ENCODE results near the gene DLGAP1. TPM values are rescaled to one million over a fixed set of nuclear protein-coding genes. Genes with fewer than 3 reads are reported as not detected.
"Not testable (repeated sequence)": the region's sequence is repeated elsewhere in the genome, so short reads cannot be mapped to it uniquely, and the experiment has no call there.

DLGAP1 gene
- total RNA-seq, 1 experiment from 2014 or later, result 17.3 TPM

DNA sequence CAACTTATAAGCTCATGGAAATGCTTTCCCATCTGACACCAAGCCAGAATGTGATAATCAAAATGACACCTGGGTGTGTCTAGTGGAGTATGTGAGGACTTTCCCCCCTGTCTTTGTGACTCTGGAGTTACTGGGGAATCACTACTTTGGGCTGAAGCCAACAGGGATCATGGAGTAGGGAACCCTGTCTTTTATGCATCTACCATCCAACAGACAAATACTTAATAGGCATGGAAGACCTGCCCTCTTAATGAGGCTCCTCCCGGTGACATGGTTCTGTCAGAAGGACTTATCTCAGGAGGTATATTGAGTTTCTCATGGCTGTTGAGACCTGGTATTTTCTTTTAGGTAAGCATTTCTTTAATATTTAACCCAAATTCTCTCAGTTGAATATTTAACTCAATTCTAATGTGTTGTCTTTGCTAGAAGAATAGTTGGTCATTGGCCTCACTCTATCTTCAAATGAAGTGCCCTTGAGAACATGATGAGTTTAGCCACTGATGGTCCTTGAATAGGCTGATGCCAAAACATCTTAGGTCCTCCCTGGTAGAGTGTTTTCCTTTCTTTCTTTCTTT, 963.0 kb downstream of the DLGAP1 start:
- in situ Hi-C loops (cut with HindIII; ENCODE audit: low sequenced_read_pairs), result loop anchor here (10.0 kb wide), 1 partner anchor 93 kb away; no protein-coding TSS in a partner anchor
- DNase-seq (ENCODE audit: low spot score), result no peak

DNA sequence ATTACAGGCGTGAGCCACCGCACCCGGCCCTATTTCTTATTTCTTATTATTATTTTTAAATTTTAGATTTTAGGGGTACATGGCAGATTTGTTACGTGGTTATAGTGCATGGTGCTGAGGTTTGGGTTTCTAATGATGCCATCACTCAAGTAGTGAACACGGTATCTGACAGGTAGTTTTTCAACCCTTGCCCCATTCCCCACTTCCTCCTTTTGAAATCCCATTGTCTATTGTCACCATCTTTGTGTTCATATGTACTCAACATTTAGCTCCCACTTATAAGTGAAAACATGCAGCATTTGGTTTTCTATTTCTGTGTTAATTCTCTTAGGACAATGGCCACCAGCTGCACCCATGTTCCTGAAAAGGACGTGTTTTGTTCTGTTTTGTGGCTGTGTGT, 965.6 kb downstream of the DLGAP1 start:
- DNase-seq (ENCODE audit: low spot score), result no peak
- in situ Hi-C loops (cut with HindIII; ENCODE audit: low sequenced_read_pairs), result no loop called here

DNA sequence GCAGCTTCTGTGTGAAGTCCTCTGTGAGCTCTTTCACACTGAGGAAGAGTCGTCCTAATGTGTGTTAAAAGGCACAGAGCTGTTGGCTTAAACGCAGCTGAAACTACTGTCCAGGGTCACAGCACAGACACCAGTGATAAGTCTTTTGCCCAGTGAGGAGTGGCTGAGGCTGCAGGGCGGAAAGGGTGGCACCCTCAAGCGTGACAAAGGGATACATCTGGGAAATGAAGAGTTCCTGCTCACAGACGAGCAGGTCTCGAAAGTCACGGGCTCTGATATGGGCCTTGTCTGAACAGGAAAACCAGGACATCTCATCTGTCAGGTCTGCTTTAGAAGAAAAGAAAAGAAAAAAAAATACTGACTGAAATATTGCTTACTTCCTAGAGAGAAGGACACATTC, 968.6 kb downstream of the DLGAP1 start:
- in situ Hi-C loops (cut with HindIII; ENCODE audit: low sequenced_read_pairs), result no loop called here
- no peak for DNase-seq (ENCODE audit: low spot score)

DNA sequence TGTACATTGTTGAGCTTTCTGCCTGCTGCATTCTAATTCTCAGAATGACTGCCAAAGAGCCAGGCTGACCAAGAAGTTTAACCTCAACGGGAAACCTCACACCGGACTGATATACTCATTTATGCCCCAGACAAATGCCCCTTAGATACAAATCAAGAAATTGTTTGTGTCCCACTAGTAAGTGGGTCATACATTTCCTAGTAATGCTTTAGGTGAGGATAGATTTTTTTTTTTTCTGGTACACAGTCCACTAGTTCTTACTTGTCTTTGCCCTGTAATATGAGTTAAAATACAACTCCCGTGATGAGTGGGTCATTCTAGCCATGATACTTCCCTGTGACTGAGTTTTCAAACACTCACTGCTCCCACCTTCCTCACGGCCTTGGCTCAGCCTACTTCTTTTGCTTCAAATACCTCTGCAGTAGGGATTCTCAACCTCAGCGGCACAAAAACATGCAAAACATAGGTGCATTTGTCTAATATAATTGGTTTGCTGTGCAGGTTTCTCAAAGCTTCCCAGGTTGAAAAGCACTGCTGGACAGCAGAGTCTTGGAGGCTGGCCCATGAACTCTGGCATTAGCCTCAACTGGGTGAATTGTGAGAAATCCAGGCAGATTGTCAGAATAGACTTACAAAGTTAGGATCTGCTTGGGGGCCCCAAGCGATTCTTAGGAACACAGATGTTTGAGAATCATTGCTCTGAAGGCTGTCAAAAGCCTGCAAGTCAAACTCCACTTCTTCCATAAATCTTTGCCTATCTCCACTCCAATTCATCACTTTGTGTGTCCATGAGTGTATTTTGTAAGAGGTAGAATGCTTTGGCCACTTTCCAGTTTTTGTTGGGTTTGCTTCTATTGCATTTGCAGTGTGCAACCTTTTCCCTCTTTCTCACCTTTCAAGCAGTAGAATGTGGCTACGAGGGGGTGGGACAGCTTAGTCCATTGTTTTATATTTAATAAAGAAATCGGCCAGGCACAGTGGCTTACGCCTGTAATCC, 969.7 kb downstream of the DLGAP1 start:
- in situ Hi-C loops (cut with HindIII; ENCODE audit: low sequenced_read_pairs), result no loop called here
- DNase-seq (ENCODE audit: low spot score), result no peak

DNA sequence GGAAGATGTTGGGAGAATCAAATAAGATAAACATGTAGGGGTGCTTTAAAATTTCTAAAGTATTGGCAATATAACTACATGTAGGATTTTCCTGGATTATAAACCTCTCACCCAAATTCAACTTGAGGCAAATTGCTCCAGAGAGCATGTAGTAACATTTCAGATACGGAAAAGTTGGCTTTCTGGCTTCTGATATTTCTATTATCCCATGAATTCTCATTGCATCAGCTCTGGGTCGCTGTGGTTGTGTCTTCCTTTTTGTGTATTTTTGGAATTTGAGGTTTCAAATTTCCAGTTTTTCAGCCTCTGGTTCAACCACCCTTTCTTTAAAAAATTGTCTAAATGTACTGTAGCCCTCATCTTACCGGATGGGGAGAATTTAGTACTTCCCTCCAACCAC, 972.8 kb downstream of the DLGAP1 start:
- no peak for DNase-seq (ENCODE audit: low spot score)
- in situ Hi-C loops (cut with HindIII; ENCODE audit: low sequenced_read_pairs), result no loop called here

DNA sequence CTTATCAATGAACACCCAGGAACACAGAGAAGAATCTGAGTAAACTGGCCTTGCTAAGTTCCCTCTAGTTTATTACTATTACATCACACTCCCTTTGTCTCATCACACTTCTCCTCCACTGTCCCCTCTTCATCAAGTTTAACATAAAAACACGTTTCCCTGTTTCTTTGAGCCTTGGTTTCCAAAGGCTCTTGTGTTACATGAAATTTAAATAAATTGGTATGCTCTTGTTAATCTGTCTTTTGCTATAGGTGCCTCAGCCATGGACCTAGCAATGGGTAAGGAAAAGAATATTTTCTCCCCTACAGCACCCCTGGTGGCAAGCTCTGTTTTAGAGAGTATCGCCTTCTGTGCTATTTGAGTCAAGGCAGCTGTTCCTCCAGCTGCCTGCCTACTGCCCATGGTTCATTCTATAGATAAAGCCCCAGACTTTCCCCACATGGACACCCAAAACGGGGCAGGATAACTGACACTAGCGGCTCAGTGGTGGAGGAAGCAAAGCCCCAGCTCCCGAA, 973.4 kb downstream of the DLGAP1 start:
- no peak for DNase-seq (ENCODE audit: low spot score)
- in situ Hi-C loops (cut with HindIII; ENCODE audit: low sequenced_read_pairs), result no loop called here

DNA sequence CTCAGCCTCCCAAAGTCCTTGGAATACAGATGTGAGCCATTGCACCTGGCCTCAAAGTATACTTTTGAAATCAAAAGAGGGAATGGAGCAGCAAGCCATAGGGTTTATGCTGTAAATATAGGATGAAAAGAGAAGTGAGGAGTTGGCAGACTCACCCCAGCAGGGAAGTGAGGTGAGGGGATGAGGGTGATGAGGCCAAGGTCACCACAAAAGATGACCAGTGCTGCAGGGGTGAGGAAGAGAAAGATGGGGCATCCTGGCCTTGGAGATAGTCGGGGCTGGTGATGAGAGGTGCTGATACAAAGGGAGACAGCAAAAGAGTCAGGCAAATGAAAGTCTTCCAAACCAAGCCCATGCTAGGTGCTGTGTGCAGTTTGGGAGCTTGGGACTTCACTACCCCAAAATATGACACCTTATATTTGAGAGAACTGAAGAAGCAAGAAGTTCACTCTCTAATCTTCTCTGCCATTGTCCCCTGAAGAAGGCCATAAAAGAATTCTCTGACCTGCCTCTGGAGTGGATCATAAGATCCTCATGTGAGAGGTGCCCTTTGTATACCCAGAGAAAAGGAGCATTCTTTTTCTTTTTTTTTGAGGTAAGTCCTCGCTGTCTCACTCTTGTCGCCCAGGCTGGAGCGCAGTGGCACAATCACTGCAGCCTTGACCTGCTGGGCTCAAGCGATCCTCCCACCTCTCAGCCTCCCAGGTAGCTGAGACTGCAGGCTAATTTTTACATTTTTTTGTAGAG, 974.1 kb downstream of the DLGAP1 start:
- in situ Hi-C loops (cut with HindIII; ENCODE audit: low sequenced_read_pairs), result no loop called here
- DNase-seq (ENCODE audit: low spot score), result no peak

DNA sequence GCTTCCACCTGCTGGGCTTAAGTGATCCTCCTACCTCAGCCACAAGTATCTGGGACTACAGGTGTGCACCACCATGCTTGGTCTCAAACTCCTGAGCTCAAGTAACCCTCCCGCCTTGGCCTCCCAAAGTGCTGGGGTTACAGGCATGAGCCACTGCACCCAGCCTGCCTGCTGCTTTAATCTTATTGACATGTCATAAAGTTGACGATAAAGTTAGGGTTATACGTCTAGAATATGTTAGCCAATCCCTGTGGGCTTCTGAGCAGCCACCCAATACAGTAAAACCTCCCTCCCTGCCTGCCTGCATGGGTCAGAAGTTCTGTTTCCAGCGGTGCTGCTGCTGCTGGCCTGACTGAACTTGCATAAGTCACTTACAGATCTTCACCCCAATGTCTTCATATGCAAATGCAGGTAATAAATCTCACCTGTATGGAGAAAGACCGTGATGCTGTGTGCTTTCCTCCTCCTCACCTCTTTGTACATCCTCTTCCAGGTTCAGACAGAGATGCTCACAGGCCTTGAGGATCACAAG, 975.1 kb downstream of the DLGAP1 start:
- no peak for DNase-seq (ENCODE audit: low spot score)
- in situ Hi-C loops (cut with HindIII; ENCODE audit: low sequenced_read_pairs), result no loop called here

DNA sequence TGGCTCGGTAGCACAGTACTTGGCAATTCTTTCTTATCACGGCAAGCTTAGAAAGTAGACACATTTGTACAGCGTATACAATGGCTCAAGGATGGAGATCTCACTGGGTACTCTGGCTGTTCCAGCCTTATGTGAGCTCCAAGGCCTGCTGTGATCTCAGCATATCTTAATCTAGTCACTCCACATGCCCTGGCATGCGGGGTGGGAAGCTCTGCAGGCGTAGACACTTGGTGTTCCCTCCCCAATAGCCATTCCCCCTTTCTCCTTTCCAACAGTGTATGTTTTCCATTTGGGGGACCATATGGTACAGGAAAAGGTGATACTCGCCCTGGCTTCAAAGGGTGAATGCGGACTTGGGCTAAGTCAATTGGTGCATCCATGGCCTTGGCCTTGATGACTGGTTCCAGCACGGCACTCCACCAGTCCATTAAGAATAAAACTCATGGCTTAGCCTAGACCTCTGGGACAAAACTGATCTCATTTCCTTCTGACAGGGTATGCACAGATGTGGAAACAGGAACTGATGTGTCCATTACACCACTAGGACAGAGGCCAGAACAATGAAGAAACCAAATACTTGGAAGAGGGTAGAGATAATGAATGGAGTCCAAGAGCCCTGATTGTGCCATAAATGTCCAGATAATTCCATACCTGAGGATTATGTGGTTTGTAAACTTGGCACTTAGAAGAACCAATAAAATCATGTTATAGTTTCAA, 976.7 kb downstream of the DLGAP1 start:
- in situ Hi-C loops (cut with HindIII; ENCODE audit: low sequenced_read_pairs), result no loop called here
- peak; percentile 96 for DNase-seq (ENCODE audit: low spot score)

DNA sequence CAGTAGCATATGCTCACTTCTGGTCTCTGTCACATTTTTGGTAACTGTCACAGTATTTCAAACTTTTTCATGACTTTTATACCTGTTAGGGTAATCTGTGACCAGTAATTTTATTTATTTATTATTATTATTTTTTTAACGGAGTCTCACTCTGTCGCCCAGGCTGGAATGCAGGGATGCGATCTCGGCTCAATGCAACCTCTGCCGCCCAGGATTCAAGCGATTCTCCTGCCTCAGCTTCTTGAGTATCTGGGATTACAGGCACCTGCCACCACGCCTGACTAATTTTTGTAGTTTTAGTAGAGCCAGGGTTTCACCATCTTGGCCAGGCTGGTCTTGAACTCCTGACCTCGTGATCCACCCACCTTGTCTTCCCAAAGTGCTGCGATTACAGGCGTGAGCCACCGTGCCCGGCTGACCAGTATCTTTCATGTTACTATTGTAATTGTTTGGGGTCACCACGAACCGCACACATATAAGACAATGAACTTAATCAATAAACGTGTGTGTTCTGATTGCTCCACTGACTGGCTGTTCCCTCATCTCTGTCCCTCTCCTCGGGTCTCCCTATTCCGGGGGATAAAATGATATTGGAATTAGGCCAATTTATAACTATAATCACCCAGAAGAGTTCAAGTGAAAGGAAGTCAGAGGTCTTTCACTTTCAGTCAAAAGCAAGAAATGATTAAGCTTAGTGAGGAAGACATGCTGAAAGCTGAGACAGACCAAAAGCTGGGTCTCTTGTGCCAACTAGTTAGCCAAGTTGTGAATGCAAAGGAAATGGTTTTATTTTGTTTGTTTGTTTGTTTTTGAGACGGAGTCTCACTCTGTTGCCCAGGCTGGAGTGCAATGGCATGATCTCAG, 982.2 kb downstream of the DLGAP1 start:
- no peak for DNase-seq (ENCODE audit: low spot score)
- in situ Hi-C loops (cut with HindIII; ENCODE audit: low sequenced_read_pairs), result no loop called here

DNA sequence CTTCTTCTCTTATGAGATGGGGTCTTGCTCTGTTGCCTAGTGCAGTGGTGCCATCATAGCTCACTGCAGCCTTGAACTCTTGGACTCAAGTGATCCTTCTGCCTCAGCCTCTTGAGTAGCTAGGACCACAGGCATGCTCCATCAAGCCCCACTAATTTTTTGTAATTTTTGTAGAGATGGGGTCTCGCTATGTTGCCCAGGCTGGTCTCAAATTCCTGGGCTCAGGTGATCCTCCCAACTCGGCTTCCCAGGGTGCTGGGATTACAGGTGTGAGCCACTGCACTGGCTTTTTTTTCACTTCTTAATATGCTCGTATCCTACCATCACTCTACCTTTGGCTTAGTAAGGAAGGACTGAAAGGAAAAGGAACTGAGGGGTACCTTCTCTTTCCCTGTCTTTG, 983.0 kb downstream of the DLGAP1 start:
- DNase-seq (ENCODE audit: low spot score); in situ Hi-C loops (cut with HindIII; ENCODE audit: low sequenced_read_pairs): not testable (repeated sequence)

DNA sequence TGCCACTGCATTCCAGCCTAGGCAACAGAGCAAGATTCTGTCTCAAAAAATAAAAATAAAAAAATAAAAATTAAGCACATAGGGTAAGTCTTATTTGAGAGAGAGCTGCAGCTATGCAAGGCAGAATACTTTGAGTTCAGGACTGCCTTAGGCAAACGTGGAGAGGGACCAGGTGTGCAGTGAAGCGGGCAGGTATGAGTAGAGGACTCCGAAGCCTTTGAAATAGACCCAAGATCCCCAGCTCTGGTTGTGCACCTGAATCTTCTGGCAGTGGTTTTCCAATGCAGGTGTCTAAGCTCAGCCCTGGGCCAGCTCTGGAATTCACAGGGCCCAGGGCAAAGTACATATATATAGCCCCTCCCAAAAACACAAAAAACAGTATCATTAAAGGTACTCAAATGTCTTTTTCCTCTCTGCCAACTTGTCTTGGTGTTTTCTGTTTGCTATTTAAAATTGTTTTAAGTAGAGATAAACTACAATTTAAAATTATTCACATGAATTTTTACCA, 983.9 kb downstream of the DLGAP1 start:
- no peak for DNase-seq (ENCODE audit: low spot score)
- in situ Hi-C loops (cut with HindIII; ENCODE audit: low sequenced_read_pairs), result no loop called here

DNA sequence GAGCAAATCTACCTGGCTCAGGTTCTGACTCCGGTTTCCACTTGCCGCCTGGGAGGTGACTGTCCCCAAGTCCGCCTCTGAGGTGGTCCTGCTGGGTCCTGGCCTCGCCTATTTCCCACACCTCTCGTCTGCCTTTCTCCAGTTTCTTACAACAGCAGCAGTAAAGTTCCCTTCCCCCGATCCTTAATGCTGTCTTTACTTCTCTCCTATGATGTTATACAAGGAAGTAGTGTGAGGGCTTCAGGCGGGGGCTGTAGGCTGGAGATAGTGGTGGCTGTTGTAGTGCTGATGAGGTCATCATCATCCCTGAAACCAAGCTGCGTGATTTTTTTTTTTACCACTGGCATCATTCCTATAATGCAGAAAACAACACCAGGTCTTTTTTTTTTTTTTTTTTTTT, 986.3 kb downstream of the DLGAP1 start:
- no peak for DNase-seq (ENCODE audit: low spot score)
- in situ Hi-C loops (cut with HindIII; ENCODE audit: low sequenced_read_pairs), result no loop called here

DNA sequence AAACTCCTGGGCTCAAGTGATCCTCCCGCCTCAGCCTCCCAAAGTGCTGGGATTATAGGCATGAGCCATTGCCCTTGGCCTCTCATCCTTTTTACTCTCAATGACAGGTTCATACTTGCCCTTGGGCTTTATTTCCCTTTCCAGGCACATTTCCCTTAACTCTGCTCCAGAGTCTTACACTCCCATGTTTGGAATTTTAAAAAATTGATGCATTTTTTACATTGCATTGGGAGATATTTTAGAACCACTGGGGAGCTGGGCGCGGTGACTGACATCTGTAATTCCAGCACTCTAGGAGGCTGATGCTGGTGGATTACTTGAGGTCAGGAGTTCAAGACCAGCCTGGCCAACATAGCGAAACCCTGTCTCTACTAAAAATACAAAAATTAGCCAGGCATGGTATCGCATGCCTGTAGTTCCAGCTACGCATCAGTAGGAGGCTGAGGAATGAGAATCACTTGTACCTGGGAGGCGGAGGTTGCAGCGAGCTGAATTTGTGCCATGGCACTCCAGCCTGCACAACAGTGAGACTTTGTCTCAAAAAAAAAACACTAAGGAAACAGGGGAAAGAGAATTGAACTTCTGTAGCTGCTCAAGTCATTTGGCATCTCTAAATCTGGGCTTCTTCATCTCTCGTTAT, 986.9 kb downstream of the DLGAP1 start:
- in situ Hi-C loops (cut with HindIII; ENCODE audit: low sequenced_read_pairs), result no loop called here
- DNase-seq (ENCODE audit: low spot score), result no peak

DNA sequence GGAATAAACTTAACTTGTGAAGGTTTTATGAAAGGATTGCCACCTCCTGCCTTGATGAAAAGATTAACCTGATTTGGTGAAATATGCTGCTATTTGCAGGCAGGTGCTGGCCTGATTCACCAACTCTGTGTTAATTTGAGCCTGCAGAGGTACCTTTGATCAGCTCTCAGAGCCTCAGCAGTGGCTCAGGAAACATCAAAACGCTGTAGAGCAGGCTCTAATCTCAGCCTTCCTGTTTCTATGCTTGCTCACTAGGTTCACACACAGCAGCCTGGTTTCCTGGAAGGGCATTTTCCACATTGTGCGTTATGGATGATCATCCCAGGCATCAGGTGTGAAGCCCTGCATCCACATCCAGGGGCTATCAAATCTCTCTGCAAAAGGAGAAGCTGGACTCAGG, 988.2 kb downstream of the DLGAP1 start:
- in situ Hi-C loops (cut with HindIII; ENCODE audit: low sequenced_read_pairs), result no loop called here
- no peak for DNase-seq (ENCODE audit: low spot score)

DNA sequence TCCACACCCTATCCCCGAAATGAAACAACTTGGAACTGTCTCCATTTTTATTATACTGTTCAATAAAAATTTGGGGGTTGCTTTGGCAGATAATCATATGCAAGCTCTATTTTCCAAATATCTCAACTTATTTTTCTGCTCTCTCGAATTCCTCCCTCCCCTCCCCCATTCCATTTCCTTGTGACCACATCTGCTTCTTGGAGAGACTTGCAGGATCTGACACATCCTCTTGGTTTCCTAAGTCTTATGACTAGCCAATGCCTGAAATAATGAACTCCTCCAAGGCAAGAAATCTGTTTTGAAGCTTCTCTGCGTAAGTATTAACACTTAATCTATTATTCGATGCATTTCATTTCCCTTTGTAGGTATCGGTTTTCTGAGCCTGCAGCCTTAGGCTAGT, 989.1 kb downstream of the DLGAP1 start:
- in situ Hi-C loops (cut with HindIII; ENCODE audit: low sequenced_read_pairs), result no loop called here
- DNase-seq (ENCODE audit: low spot score), result no peak

DNA sequence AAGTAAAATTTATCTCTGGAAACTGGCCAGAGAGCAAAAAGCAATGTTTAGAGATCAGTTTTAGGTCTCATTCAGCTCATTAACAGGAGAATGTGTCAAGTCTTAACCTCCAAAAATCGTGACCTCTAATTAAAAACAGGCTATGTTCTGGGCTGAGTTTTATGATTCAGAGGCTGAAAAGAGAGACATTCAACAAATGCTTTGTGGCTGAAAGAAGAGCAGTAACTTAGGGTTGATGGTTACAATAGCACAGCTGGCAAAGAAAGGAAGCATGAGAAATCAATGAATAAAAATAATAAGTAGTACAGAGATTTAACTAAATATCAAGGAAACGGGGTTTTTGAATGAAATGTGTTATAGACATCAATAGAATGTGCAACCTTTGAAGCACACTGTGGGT, 992.1 kb downstream of the DLGAP1 start:
- in situ Hi-C loops (cut with HindIII; ENCODE audit: low sequenced_read_pairs), result no loop called here
- DNase-seq (ENCODE audit: low spot score), result no peak
